H9 (cell line): ENCODE data around the gene CCM2L. TPM values are rescaled to one million over a fixed set of nuclear protein-coding genes. Genes with fewer than 3 reads are reported as not detected.

Experiments used
- DNase-seq: peaks from one replicate; pipeline ENCODE4 v3.0.0-alpha.2; 2017
- H2AFZ ChIP-seq: one replicate; pipeline ENCODE4 v1.6.1; 2013; ENCODE audit warnings: mild to moderate bottlenecking, low read length, control low read depth, moderate library complexity
- H2AK5ac ChIP-seq: 2 replicates; pipeline ENCODE4 v1.6.1; 2013; ENCODE audit warnings: low read length, control low read depth, mixed read lengths; ENCODE audit not compliant: insufficient read length
- H2BK120ac ChIP-seq: one replicate; pipeline ENCODE4 v1.6.1; 2013; ENCODE audit warnings: low read depth, mild to moderate bottlenecking, low read length, control low read depth, inconsistent platforms; ENCODE audit not compliant: poor library complexity, severe bottlenecking
- H2BK12ac ChIP-seq: 2 replicates; pipeline ENCODE4 v1.6.1; 2013; ENCODE audit warnings: low read length, control low read depth, mixed read lengths, low read depth; ENCODE audit not compliant: insufficient read length
- H2BK15ac ChIP-seq: 2 replicates; pipeline ENCODE4 v1.6.1; 2013; ENCODE audit warnings: low read depth, low read length, control low read depth
- H2BK20ac ChIP-seq: one replicate; pipeline ENCODE4 v1.6.1; 2013; ENCODE audit warnings: low read depth, mild to moderate bottlenecking, low read length, control low read depth, inconsistent platforms; ENCODE audit not compliant: poor library complexity, severe bottlenecking
- H2BK5ac ChIP-seq: 2 replicates; pipeline ENCODE4 v1.6.1; 2013; ENCODE audit warnings: low read length, control low read depth, mixed read lengths; ENCODE audit not compliant: insufficient read length
- H3K14ac ChIP-seq: 2 replicates; pipeline ENCODE4 v1.6.1; 2013; ENCODE audit warnings: low read length, control low read depth; ENCODE audit not compliant: insufficient read depth
- H3K18ac ChIP-seq: 2 replicates; pipeline ENCODE4 v1.6.1; 2013; ENCODE audit warnings: low read depth, mild to moderate bottlenecking, mixed read lengths, low read length, control low read depth; ENCODE audit not compliant: insufficient read length
- H3K23ac ChIP-seq: 2 replicates; pipeline ENCODE4 v1.6.1; 2013; ENCODE audit warnings: low read length, control low read depth, mixed read lengths, low read depth; ENCODE audit not compliant: insufficient read length
- H3K23me2 ChIP-seq: 2 replicates; pipeline ENCODE4 v1.6.1; 2013; ENCODE audit warnings: low read depth, mild to moderate bottlenecking, mixed read lengths, low read length, control low read depth; ENCODE audit not compliant: insufficient read length, poor library complexity, severe bottlenecking
- H3K27ac ChIP-seq: 2 replicates; pipeline ENCODE4 v1.5.1; 2013; ENCODE audit warnings: low read length, control low read depth, mixed read lengths, low read depth; ENCODE audit not compliant: insufficient read length
- H3K27me3 ChIP-seq: 2 replicates; pipeline ENCODE4 v1.6.1; 2013; ENCODE audit warnings: low read length, control low read depth, inconsistent platforms; ENCODE audit not compliant: insufficient read depth
- H3K4ac ChIP-seq: 2 replicates; pipeline ENCODE4 v1.6.1; 2013; ENCODE audit warnings: low read depth, mild to moderate bottlenecking, control low read depth, inconsistent platforms, low read length, moderate library complexity
- H3K4me1 ChIP-seq: 2 replicates; pipeline ENCODE4 v1.6.1; 2013; ENCODE audit warnings: low read length, control low read depth, inconsistent platforms; ENCODE audit not compliant: insufficient read depth
- H3K4me2 ChIP-seq: 2 replicates; pipeline ENCODE4 v1.6.1; 2013; ENCODE audit warnings: low read length, control low read depth, mixed read lengths; ENCODE audit not compliant: insufficient read length, insufficient read depth
- H3K56ac ChIP-seq: 2 replicates; pipeline ENCODE4 v1.6.1; 2013; ENCODE audit warnings: low read depth, mild to moderate bottlenecking, mixed read lengths, low read length, control low read depth; ENCODE audit not compliant: insufficient read length
- H3K79me1 ChIP-seq: 2 replicates; pipeline ENCODE4 v1.6.1; 2013; ENCODE audit warnings: low read depth, mild to moderate bottlenecking, moderate library complexity, low read length, control low read depth, inconsistent platforms; ENCODE audit not compliant: insufficient read depth, poor library complexity, severe bottlenecking
- H3K79me2 ChIP-seq: 2 replicates; pipeline ENCODE4 v1.6.1; 2013; ENCODE audit warnings: low read length, control low read depth, inconsistent platforms; ENCODE audit not compliant: insufficient read depth
- H3K9ac ChIP-seq: 2 replicates; pipeline ENCODE4 v1.6.1; 2013; ENCODE audit warnings: low read length, control low read depth, mixed read lengths; ENCODE audit not compliant: insufficient read length; ENCODE audit errors: extremely low read depth
- H3K9me3 ChIP-seq: one replicate; pipeline ENCODE4 v1.6.1; 2013; ENCODE audit warnings: low read depth, low read length, inconsistent platforms; ENCODE audit not compliant: control insufficient read depth
- H3T11ph ChIP-seq: one replicate; pipeline ENCODE4 v1.6.1; 2013; ENCODE audit warnings: mild to moderate bottlenecking, low read length, control low read depth, inconsistent platforms
- H4K20me1 ChIP-seq: one replicate; pipeline ENCODE4 v1.6.1; 2013; ENCODE audit not compliant: control insufficient read depth, insufficient read length, insufficient read depth
- H4K5ac ChIP-seq: 2 replicates; pipeline ENCODE4 v1.6.1; 2013; ENCODE audit warnings: low read depth, mild to moderate bottlenecking, mixed read lengths, low read length, control low read depth; ENCODE audit not compliant: insufficient read length
- H4K8ac ChIP-seq: replicated peaks from 2 replicates; pipeline ENCODE4 v1.6.1; 2013; ENCODE audit warnings: low read length, control low read depth, mixed read lengths, low read depth; ENCODE audit not compliant: insufficient read length
- H4K91ac ChIP-seq: 2 replicates; pipeline ENCODE4 v1.6.1; 2013; ENCODE audit warnings: low read depth, mild to moderate bottlenecking, moderate library complexity, mixed read lengths, low read length, control low read depth; ENCODE audit not compliant: insufficient read length
- H3K27ac Mint-ChIP-seq, 3 experiments: 2 replicates in 2 of 3; 3 replicates in 1 of 3; pipeline ENCODE4 v1.8.0; 2020 to 2021; ENCODE audit warnings: mixed read lengths in 3 of 3, mild to moderate bottlenecking in 1 of 3, moderate library complexity in 1 of 3
- H3K27me3 Mint-ChIP-seq: 2 replicates; pipeline ENCODE4 v1.8.0; 2021; ENCODE audit warnings: low read depth, mild to moderate bottlenecking, moderate library complexity, mixed read lengths
- H3K36me3 Mint-ChIP-seq, 3 experiments: 2 replicates in 2 of 3; 3 replicates in 1 of 3; pipeline ENCODE4 v1.8.0; 2020 to 2021; ENCODE audit warnings: low read depth in 3 of 3, mixed read lengths in 3 of 3; ENCODE audit not compliant: insufficient read depth in 1 of 3
- H3K4me1 Mint-ChIP-seq, 2 experiments: 2 replicates each; pipeline ENCODE4 v1.8.0; 2020; ENCODE audit warnings: mixed read lengths in 2 of 2
- H3K4me3 Mint-ChIP-seq, 2 experiments: 2 replicates in 1 of 2; 3 replicates in 1 of 2; pipeline ENCODE4 v1.8.0; 2020 to 2021; ENCODE audit warnings: mild to moderate bottlenecking in 2 of 2, mixed read lengths in 2 of 2, moderate library complexity in 1 of 2
- H3K9me3 Mint-ChIP-seq, 2 experiments: 2 replicates in 1 of 2; 3 replicates in 1 of 2; pipeline ENCODE4 v1.8.0; 2020; ENCODE audit warnings: mild to moderate bottlenecking in 2 of 2, mixed read lengths in 2 of 2, moderate library complexity in 1 of 2
- CTCF ChIP-seq: fragments of 200-600 bp; sonication (generic); conservative IDR thresholded peaks from 3 replicates; pipeline ENCODE4 v1.8.0; 2021; ENCODE audit warnings: antibody characterized with exemption, mild to moderate bottlenecking
- WGBS: extraction: QIAGEN DNeasy Blood & Tissue Kit; methylation state at CpG from one replicate; pipeline ENCODE4 v1.1.7; 2013; ENCODE audit warnings: missing lambda C conversion rate, low lambda C conversion rate, mixed read lengths; ENCODE audit not compliant: insufficient read length; ENCODE audit errors: extremely low coverage; 5-methylcytosine and 5-hydroxymethylcytosine counted together
- total RNA-seq: library from RNA; stranded (reverse); gene quantifications from 2 replicates; pipeline ENCODE4 v1.2.1, GENCODE V29; 2021

CCM2L gene
- total RNA-seq, 1 experiment from 2014 or later, result 4.6 TPM

- H2BK15ac ChIP-seq, result no peak overlapping the region
- H3K23me2 ChIP-seq, result no peaks in the 10 kb centered on the region
- peak; percentile 80 for DNase-seq
- H3K18ac ChIP-seq, result peak overlapping the region; percentile 60
- H2BK5ac ChIP-seq, result no peak overlapping the region
- H2BK20ac ChIP-seq, result no peak overlapping the region
- H3K9me3 Mint-ChIP-seq, result no peaks in the 10 kb centered on the region; a peak in 1 of 5 replicates
- H3K27ac ChIP-seq, result no peak overlapping the region
- no peak overlapping the region for H4K91ac ChIP-seq
- no peaks in the 10 kb centered on the region for H3K79me2 ChIP-seq
- peak overlapping the region; percentile 53 to 91 (median 71); a peak in 6 of 7 replicates for H3K27ac Mint-ChIP-seq
- no peaks in the 10 kb centered on the region for H3K36me3 Mint-ChIP-seq
- H3K14ac ChIP-seq, result no peak overlapping the region
- no peak overlapping the region for H3T11ph ChIP-seq
- no peak overlapping the region for H3K9ac ChIP-seq
- H4K8ac ChIP-seq, result no peak overlapping the region
- H2BK120ac ChIP-seq, result no peak overlapping the region
- no peak overlapping the region for H2AK5ac ChIP-seq
- H3K27me3 ChIP-seq, result no peaks in the 10 kb centered on the region
- no CpG with 5 or more reads among the region's 10 CpGs for WGBS
- H3K4me1 ChIP-seq, result peaks cover 2% of the 10 kb centered on the region; the same call in 1 of the 2 replicates
- H2BK12ac ChIP-seq, result no peak overlapping the region
- no peaks in the 10 kb centered on the region for H4K20me1 ChIP-seq
- H3K79me1 ChIP-seq, result no peaks in the 10 kb centered on the region
- H3K4ac ChIP-seq, result no peak overlapping the region
- H2AFZ ChIP-seq, result no peak overlapping the region
- no peak overlapping the region for H3K23ac ChIP-seq
- no peak for TF ChIP-seq CTCF
- peaks cover 56 to 59% of the 10 kb centered on the region in 2 experiments for H3K4me1 Mint-ChIP-seq
- H3K4me3 Mint-ChIP-seq, result peak overlapping the region in 1 of 2 experiments; percentile 59; a peak in 2 of 5 replicates
- H3K4me2 ChIP-seq, result no peak overlapping the region
- no peak overlapping the region for H3K56ac ChIP-seq
- H3K27me3 Mint-ChIP-seq, result no peaks in the 10 kb centered on the region; the same call in none of the 2 replicates
- no peaks in the 10 kb centered on the region for H3K9me3 ChIP-seq
- H4K5ac ChIP-seq, result no peak overlapping the region
Observed at GRCh38 chr20:32007787-32008616, 2.2 kb upstream of the CCM2L start.
